Activated CD8-positive, alpha-beta memory T cell treated with anti-CD3 and anti-CD28 coated beads for 1 hour (primary cell): Measurements from ENCODE around the gene ADIPOR1.

ENCODE experiments used
- DNase-seq, 2 donors: peaks; one replicate each; pipeline ENCODE4 v3.0.0-alpha.2; 2020; ENCODE audit warnings: low read depth in 1 of 2; ENCODE audit errors: extremely low read depth in 1 of 2

The ADIPOR1 gene

GRCh38 chr1:202974856-202975255 lies 16.7 kb upstream of the ADIPOR1 start:
- DNase-seq = no peak

GRCh38 chr1:202972046-202972445 lies 13.9 kb upstream of the ADIPOR1 start:
- no peak for DNase-seq

- DNase-seq = no peak
Measured at GRCh38 chr1:202968895-202969295, 10.8 kb upstream of the ADIPOR1 start.

- no peak for DNase-seq
Measured at GRCh38 chr1:202968351-202968750, 10.2 kb upstream of the ADIPOR1 start.

- no peak for DNase-seq
Measured at GRCh38 chr1:202967684-202968281, 9.7 kb upstream of the ADIPOR1 start.

GRCh38 chr1:202966006-202966898 lies 8.1 kb upstream of the ADIPOR1 start:
- no peak for DNase-seq

GRCh38 chr1:202965422-202965821 lies 7.3 kb upstream of the ADIPOR1 start:
- no peak for DNase-seq

- DNase-seq = no peak
Measured at GRCh38 chr1:202964791-202965410, 6.8 kb upstream of the ADIPOR1 start.

GRCh38 chr1:202961220-202961880 lies 3.2 kb upstream of the ADIPOR1 start:
- DNase-seq = no peak

GRCh38 chr1:202959276-202959620 lies 1.1 kb upstream of the ADIPOR1 start:
- DNase-seq = no peak

- no peak for DNase-seq
Measured at GRCh38 chr1:202958544-202959275, 598 bp upstream of the ADIPOR1 start.

- DNase-seq = no peak
Measured at GRCh38 chr1:202956969-202957368, 1.1 kb downstream of the ADIPOR1 start.

GRCh38 chr1:202954057-202954745 lies 3.9 kb downstream of the ADIPOR1 start:
- DNase-seq = no peak

GRCh38 chr1:202953392-202953791 lies 4.7 kb downstream of the ADIPOR1 start:
- no peak for DNase-seq

GRCh38 chr1:202952818-202953217 lies 5.3 kb downstream of the ADIPOR1 start:
- no peak for DNase-seq

- no peak for DNase-seq
Measured at GRCh38 chr1:202952099-202952498, 6.0 kb downstream of the ADIPOR1 start.

- DNase-seq = no peak
Measured at GRCh38 chr1:202951437-202951836, 6.7 kb downstream of the ADIPOR1 start.

- DNase-seq = no peak
Measured at GRCh38 chr1:202945483-202945882, 12.6 kb downstream of the ADIPOR1 start.

- DNase-seq = no peak
Measured at GRCh38 chr1:202944438-202944921, 13.6 kb downstream of the ADIPOR1 start.

- no peak for DNase-seq
Measured at GRCh38 chr1:202942426-202942825, 15.7 kb downstream of the ADIPOR1 start.
